Left forelimb (tissue), 1 donor: Measurements from ENCODE around the gene EIF5.

Experiments used
- DNase-seq: peaks from one replicate; pipeline ENCODE4 v3.0.0-alpha.2; 2018; ENCODE audit warnings: low spot score

EIF5 gene

DNA sequence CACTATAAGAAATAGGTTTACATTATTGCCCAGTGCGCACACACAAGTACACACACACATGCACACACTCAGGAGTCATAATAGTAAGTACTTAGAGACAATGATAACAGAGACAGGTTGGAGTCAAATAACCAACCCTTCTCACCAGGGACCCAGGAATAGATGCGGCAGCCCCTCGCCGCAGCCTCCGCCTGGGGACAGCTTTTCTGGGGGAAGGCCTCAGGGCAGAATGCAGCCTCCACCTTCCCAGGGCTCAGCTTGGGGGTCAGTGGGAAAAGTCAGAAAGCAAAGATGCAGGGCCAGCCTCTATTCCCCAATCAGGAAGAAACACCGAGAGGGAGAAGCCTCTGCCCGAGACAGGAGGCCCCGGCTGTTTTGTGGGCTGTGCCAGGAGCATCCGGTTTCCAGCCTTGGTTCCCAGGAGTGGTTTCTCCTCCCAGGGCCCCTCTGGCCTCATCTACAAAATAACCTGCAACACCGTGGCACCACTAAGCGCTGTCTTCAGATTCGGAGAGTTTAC, 23.4 kb upstream of the EIF5 start:
- no peak for DNase-seq

DNA sequence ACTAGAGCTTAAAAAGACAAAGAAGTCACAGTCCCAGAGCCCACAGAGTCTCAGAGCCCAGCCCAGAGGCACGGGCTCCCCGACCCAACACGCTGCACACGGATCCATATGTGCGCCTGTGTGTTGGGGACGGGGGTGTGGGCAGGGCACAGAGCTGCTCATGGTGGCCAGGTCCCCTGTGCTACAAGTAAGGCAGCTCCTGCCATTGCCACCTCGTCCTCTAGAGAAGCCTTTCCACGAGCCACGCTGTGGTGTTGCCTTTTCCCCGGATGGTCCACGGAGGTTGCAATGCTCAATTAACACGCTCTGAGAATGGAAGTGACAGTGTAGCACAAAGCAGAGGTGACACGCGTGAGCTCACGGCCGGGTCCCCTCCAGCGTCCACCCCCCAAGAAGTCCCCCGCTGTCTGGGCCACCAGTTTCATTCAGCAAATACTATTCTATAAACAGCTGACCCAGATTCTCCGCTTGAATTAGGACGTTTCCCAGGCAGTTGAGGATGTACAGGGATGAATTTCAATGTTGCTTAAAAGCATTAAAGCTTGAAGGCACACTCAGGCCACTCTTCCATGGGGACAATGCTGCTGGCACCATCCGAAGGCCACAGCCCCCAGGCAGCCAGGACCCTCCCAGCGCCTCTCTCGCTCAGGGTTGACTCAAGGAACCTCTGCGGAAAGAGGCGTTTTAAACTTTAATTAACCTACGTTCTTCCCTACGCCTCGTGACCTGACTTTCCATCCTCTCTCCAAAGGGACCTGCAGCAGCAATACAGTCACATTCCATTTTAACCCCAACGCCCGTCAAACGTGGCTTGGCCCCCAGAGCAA, 22.7 kb upstream of the EIF5 start:
- no peak for DNase-seq

DNA sequence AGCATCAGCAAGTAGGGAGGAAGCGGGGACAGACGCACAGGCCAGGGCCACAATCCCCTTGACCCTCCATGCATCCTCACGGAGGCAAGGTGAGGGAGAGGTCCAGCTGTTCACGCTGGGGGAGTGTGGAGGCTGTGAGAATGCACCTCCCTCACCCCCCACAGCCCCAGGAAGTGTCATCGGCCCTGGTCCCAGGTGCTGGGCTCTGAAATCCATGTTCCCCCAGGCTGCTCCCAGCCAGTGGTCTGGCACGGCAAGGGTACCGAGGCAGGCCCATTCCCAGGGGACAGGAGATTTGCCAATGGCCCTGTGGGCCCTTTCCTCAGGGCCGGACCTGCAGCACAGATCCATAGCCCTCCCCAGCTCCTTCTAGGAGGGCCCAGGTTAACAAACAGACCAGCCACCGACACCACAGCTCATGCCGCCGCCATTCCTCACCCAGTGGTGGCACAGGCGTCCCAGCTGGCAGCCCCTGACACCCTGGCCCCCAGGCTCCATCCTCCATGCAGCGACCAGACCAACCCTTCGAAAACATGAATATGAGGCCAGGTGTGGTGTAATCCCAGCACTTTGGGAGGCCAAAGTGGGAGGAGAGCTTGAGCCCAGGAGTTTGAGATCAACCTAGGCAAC, 21.9 kb upstream of the EIF5 start:
- no peak for DNase-seq

DNA sequence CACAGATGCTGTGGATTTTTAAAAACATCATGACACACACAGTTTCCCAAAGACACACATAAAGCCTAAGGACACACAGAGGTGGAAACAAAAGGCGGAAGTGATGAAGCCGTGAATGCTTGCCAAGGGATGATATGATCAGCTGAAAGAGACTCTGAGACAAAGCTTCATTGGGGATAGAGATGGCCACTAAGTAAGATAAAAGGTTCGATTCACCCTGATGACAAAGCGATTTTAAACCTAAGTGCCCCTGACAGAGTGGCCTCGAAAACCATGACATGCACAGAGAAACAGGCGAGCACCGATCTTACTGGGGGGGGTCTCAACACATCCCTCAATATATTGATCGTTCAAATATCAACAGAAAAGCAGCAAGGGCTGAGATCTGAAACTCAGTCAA, 20.3 kb upstream of the EIF5 start:
- DNase-seq = no peak

DNA sequence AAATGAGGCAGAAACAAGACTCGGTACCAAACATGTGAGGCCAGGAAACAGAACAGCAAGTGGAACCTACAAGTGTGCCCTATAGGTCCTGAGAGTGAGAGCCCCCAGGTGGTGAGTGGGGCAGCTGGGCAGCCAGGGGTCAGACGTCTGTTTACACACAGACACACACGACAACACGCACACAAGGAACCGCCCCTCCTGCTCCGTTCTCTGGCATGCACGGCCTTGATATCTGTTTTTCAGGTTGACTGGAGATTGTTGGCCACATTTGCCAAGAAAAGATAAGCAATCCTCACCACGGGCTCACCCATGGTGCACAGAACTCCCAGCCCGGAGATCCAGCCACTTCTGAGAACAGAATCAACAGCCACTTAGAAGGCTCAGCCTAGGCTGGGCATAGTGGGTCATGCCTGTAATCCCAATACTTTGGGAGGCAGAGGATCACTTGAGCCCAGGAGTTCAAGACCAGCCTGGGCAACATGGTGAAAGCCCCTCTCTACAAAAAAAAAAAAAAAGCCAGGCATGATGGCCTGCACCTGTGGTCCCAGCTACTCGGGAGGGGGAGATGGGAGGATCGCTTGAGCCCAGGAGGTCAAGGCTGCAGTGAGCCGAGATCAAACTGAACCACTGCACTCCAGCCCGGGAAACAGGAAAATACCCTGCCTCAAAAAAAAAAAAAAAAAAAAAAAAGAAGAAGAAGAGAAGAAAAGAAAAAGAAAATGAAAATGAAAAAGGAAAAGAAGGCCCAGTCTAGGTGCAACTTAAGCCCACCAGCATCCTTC, 19.4 kb upstream of the EIF5 start:
- no peak for DNase-seq

DNA sequence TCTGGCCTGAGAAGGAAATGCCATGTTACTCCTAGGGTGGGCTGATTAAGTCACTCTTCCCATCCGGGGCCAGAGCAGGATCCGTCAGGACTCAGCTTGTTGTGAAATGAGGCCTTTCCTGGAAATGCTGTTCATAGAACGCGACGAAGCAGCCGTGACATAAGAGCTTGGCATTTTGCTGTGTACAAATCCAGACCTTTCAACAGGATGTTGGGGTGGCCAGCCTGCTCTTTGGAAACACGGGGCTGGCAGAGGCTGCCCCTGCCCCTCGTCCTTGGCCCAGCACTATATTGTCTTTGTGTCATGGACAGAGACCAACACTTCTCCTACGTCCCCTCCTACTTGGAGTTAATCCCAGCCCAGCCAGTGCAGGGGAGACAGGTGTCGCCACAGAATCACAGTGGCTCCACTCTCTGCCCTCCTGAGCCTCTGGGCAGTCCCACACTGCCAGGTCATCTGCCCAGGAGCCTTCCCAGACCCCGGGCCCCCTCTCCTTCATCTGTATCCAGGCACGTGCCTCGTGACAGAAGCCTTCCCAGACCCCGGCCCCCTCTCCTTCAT, 18.6 kb upstream of the EIF5 start:
- DNase-seq = no peak

DNA sequence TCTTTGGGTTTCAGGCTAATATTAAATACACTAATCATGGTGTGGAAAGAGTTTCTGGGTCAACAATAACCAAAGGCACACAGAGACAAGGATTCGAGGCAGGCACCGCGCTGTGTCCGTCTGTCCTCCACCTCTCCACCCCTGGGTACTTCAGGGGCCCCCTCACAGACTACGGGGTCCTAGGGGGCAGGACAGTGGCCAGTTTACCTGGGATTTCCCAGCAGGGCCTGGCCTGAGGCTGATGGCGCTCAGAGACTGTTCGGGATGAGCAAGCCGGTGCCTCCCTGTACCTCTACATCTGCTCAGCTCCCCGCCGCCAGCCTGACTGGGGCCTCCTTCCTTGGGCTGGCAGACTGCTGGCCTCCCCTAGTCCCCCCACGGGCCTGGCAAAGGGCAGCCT, 18.1 kb upstream of the EIF5 start:
- DNase-seq = no peak

DNA sequence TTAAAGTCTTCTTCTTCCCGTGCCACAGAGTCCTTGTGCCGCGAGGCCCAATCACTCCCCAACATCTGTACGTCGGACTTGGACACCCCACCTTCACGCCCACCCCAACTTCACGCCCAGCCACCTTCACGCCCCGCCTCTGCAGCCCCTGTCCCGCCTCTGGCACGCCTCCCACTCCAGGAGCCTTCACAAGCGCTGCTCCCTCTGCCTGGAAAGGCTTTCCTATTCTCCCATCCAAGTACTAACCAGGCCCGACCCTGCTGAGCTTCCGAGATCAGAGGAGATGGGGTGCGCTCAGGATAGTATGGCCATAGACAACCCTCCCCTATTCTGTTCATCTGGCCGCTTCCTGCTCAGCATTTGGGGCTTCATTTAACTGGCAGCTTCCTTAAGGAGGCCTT, 17.3 kb upstream of the EIF5 start:
- no peak for DNase-seq

DNA sequence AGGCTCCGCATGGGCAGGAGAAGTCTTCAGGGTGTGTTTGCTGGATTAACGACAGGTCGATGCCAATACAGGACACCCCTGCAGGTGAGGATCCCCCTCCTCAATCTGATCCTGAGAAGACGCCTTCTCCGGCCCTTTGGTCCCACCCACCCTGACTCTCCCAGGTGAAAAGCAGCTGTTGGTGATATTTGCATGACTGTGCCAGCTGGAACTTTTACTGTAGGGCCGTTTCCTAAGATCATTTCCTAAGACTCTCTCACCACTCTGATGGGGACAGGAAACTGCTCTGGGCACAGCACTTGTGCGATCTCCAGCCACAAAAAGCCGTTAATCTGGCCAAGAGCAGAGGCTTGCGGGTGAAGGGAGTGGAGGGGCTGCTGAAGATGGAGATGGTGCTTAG, 16.8 kb upstream of the EIF5 start:
- DNase-seq = no peak

DNA sequence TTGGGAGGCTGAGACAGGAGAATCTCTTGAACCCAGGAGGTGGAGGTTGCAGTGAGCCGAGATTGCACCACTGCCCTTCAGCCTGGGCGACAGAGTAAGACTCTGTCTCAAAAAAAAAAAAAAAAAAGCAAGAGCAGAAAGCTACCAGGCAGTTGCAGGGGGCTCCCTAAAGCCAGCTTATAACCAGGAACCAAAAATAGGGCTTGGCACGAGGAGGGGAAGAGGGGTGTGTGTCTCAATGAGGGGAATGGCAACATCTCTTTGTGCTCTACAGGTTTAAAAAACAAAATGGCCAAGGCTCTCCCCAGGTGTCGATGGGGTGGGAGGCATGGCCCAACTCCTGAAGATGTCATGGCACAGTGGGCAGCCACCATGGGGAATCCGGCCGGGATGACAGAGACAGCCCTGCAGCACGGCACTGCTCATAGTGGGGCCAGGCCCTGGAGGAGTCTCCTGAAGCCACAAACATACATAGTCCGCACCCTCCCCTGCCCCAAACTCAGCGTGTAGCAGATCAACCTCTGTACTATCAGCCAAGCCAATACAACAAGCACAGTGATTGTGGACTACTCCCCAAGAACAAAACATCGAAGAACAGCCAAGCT, 16.0 kb upstream of the EIF5 start:
- DNase-seq = no peak

DNA sequence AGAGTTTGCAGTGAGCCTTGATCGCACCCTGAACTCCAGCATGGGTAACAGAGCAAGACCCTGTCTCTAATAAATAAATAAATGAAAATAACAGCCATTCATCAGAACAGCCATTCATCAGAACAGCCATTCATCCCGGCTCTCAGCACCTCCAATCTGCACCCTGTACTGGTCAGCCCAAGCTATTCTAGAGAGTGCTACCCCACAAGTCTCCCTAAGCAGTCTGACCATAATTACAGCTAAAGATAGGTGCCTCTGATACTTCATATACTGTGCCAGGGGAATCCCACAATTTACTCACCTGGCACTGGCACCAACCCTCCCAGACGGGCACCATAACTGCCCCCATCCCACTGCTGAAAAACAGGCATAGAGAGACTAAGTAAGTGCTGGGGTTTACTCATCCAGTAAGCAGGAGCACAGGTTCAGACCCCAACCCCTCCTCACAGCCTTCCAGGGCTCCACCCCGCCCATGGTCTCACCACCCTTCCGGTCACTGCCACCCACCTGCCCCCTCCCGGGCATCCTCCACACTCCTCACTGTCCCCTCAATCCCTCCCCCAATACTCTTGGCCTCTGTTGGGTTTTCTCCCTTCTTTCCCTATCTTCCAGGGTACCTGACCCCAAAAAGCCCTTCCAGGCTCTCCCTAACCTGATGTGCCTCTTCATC, 15.2 kb upstream of the EIF5 start:
- no peak for DNase-seq

DNA sequence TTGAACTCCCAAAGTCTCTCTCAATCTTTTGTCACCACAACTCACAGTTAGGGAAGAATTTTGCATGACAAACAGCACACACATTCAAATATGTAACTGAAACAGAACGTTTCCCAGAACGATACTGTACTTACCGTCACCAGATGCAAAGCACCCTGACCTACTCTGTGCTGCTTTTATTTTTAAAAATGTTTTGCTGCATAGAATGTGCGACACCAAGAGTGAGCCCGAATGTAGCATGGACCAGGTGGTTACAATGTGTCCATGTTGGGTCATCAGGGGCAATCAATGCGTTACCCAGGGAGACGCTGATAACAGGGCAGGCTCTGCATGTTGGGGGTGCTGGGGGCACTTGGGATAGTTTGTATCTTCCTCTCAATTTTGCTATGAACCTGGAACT, 14.6 kb upstream of the EIF5 start:
- no peak for DNase-seq

DNA sequence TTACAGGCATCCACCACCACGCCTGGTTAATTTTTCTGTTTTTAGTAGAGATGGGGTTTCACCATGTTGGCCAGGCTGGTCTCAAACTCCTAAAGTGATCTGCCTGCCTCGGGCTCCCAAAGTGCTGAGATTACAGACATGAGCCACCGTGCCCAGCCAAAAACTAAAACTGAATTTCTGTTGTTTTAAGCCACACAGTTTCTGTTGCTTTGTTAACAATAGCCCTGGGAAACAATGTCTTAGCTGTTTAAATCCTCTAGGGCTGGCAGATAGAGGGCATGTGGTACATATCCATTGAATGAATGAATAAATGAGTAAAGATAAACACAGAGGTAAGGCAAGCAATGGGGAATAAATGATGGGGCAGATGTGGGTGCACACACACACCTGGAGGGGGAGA, 8.0 kb upstream of the EIF5 start:
- no peak for DNase-seq

DNA sequence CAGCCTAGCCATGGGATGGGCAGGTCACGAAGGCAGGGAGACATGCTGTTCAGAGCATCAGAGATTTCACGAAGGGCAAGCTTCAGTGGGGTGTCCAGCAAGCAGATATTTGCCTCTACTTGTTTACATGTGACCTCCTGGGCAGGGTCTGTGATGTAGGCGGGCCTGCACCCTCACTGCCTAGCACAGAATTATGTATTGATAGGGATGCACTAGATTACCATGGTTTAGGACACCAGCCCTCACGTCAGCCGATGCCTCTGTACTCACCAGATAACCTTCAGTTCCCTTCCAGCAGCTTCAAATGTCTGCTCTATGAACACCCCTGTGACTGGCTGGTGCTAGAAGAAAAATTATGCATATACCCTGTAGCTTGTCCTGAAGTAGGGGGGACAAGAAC, 5.1 kb upstream of the EIF5 start:
- DNase-seq = no peak

DNA sequence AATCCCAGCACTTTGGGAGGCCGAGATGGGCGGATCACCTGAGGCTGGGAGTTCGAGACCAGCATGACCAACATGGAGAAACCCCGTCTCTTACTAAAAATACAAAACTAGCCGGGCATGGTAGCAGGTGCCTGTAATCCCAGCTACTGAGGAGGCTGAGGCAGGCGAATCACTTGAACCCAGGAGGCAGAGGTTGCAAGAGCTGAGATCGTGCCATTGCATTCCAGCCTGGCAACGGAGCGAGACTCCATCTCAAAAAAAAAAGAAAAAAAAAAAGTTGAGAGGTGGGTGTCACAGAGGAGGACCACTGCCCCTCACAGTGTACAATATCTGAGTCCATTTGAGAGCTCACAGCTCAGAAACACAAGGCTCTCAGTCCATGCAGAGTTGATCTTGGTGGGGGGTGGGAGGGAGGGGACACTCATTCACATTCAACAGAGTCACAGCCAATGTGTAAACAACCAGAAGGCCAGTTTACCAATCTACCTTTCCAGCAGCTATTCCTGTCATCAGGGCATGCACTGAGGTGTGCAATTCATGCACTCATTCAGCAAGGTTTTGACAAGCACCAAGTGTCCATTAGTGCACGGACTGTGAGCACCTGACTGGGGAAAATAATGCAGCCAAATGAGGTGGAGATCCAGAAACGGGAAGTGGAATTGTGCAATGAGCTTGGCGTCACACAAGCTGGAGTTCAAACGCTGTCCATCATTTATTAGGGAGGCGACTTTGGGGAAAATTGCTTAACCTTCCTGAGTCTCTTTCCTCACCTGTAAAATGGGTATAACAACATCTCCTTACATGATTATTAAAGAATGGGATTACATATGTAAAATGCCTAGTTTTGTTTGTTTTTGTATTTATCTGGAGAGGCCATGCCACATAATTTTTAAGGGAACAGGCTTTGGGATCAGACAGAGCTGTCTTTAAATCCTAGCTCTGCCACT, 4.4 kb upstream of the EIF5 start:
- DNase-seq = no peak

DNA sequence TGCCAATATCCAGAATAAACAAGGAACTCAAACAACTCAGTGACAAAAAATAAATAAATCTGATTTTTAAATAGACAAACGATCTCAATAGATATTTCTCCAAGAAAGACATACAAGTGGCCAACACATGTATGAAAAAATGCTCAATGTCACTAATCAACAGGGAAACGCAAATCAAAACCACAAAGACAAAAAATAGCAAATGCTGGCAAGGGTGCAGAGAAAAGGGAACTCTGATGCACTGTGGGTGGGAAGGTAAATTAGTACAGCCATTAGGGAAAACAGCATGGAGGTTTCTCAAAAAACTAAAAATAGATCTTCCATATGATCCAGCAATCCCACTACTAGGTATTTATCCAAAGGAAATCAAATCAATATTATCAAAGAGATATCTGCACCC, 3.5 kb upstream of the EIF5 start:
- DNase-seq = no peak

DNA sequence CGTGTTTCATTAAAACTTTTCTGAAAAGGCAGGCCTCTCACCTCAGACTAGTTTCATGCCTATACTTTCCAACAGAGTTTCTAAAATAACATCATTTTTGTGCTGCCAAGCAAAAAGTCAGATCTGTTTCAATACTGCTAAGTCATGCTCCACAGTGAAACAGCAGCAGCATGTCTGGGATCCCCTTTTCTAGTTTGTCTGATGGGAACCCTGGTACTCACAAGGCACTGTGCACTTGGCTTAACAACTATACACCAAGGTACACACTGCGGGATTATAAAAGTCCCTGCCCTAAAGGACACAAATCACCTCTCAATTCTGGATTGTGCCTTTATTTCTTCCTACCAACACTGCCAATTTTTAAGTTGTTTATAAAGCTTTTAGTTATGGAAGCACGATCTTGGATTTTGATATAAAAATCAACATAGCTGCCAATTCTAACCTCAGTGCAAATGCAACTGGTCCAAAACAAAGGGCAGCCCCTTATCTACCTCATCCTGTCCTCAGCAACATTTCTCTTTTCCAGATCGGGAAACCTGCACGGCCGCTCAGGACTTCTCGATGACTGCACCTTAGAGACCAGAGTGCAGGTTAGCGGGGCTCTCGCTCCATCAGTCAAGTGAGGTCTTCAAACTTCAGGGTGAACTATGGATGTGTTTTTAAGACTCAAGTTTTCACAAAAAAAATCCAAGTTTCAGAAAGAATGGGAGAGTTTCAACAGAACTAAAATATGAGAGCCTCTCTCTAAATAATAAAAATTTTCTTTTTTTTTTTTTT, 1.7 kb upstream of the EIF5 start:
- no peak for DNase-seq

DNA sequence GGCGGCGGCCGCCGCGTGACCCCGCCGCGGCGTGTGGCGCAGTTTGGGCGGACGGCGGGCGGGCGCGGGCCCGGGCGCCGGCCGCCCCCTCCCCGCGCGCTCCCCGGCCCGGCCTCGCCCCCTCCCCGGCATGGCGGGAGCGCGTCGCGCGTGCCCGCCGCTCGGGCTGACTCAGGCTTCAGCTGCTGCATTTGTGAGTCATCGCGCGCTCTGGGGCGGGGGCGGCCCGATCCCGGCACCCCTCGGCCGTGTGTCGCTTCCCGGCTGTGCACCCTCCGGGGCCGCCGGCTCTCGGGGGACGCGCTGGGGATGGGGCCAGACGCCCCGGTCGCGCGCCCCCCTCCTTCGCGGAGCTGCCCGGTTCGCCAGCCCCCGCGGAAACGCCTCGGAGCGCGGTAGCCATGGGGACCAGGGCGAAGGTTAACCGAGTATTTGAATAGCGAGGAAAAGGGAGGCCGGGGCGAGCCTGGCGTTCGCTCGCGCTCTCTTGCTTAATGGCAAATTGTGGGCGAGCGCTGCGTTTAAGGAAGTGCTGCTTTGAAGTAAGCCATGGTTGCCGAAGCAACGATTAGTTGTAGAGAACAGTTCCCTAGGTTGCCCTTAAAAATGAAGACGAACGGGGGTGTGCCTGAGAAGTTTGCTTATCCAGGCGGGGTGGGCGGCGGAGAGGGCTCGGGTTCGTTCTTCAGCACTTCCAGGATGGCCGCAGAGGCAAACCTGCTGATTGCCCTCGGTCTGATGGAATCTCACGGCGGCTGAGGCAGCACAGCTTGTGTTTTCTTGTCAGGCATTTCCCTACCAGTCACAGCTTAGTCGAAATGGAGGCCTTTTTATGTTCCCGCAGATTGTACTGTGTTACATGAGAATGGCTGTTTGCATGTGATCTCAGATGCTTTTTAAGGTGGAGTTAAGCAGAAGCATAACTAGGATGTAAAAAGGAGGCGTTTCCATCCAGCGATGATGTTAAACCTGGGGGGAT, 896 bp downstream of the EIF5 start:
- peak; percentile 82 for DNase-seq
